Common myeloid progenitor, CD34-positive (primary cell): ENCODE measurements around the gene CCR5.
A peak's percentile ranks its signal among the peaks of the same experiment; 100 is the strongest.
"Not testable (repeated sequence)": the region's sequence is repeated elsewhere in the genome, so short reads cannot be mapped to it uniquely, and the experiment has no call there.

Experiments
- CTCF ChIA-PET: fragments of 350-600 bp; sonication (Branson Sonifier 250); formaldehyde crosslinking; loops from one replicate; lab custom pipeline; 2021; ENCODE audit warnings: antibody characterized with exemption; lab: Charles Lee
- POLR2A ChIA-PET: fragments of 350-600 bp; sonication (Branson Sonifier 250); formaldehyde crosslinking; loops from one replicate; lab custom pipeline; 2021; ENCODE audit warnings: antibody characterized with exemption; lab: Charles Lee
- DNase-seq, 3 donors: peaks; one replicate each; pipeline versions ENCODE4 v3.0.0 to v3.0.0-alpha.2; 2013
- H3K27ac ChIP-seq, 2 experiments: 1 replicate in 1 of 2; 2 replicates in 1 of 2; pipeline ENCODE4 v1.7.0; 2013; ENCODE audit warnings: inconsistent platforms in 2 of 2, low read length in 2 of 2, mild to moderate bottlenecking in 2 of 2, low read depth in 1 of 2, moderate library complexity in 1 of 2; ENCODE audit not compliant: severe bottlenecking in 2 of 2, insufficient read depth in 1 of 2, poor library complexity in 1 of 2
- H3K27me3 ChIP-seq, 5 experiments: replicated peaks in 2 of 5; 1 replicate in 3 of 5; 2 replicates in 2 of 5; pipeline versions ENCODE4 v1.6.1 to v1.7.0; 2013; ENCODE audit warnings: low read length in 4 of 5, mild to moderate bottlenecking in 2 of 5, moderate library complexity in 2 of 5, inconsistent platforms in 1 of 5; ENCODE audit not compliant: insufficient read depth in 5 of 5, control insufficient read depth in 4 of 5
- H3K36me3 ChIP-seq, 4 experiments: 1 replicate in 2 of 4; 2 replicates in 2 of 4; pipeline versions ENCODE4 v1.6.1 to v1.7.0; 2013; ENCODE audit warnings: low read length in 3 of 4, control low read depth in 1 of 4, mild to moderate bottlenecking in 1 of 4; ENCODE audit not compliant: control insufficient read depth in 4 of 4, insufficient read depth in 4 of 4
- H3K4me1 ChIP-seq, 4 experiments: 1 replicate in 3 of 4; 2 replicates in 1 of 4; pipeline versions ENCODE4 v1.6.1 to v1.7.1; 2013; ENCODE audit warnings: low read length in 3 of 4, mild to moderate bottlenecking in 3 of 4, control low read depth in 1 of 4, inconsistent platforms in 1 of 4, moderate library complexity in 1 of 4; ENCODE audit not compliant: control insufficient read depth in 4 of 4, insufficient read depth in 4 of 4; ENCODE audit errors: control extremely low read depth in 1 of 4
- H3K4me3 ChIP-seq, 7 experiments: 1 replicate in 4 of 7; 2 replicates in 3 of 7; pipeline versions ENCODE4 v1.5.1 to v1.7.0; 2013; ENCODE audit warnings: mild to moderate bottlenecking in 7 of 7, low read length in 6 of 7, moderate library complexity in 6 of 7, inconsistent platforms in 2 of 7, low read depth in 2 of 7, control low read depth in 1 of 7; ENCODE audit not compliant: insufficient read depth in 4 of 7, control insufficient read depth in 1 of 7; ENCODE audit errors: extremely low read depth in 1 of 7
- H3K9me3 ChIP-seq, 5 experiments: 1 replicate in 4 of 5; 2 replicates in 1 of 5; pipeline versions ENCODE4 v1.6.1 to v1.7.1; 2013; ENCODE audit warnings: low read length in 4 of 5, mild to moderate bottlenecking in 2 of 5, inconsistent platforms in 1 of 5, low read depth in 1 of 5, moderate library complexity in 1 of 5; ENCODE audit not compliant: control insufficient read depth in 4 of 5, insufficient read depth in 2 of 5; ENCODE audit errors: control extremely low read depth in 1 of 5
- WGBS: methylation state at CpG from one replicate; pipeline ENCODE4 v1.1.5; 2013; ENCODE audit not compliant: insufficient coverage; 5-methylcytosine and 5-hydroxymethylcytosine counted together

Gene CCR5

DNA sequence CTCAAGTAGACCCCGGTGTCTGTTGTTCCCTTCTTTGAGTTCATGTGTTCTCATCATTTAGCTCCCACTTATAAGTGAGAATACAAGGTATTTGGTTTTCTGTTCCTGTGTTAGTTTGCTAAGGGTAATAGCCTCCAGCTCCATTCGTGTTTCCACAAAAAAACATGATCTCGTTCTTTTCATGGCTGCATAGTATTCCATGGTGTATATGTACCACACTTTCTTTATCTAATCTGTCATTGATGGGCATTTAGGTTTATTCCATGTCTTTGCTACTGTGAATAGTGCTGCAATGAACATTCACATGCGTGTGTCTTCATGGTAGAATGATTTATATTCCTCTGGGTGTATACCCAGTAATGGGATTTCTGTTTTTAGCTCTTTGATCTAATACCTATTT is 32.2 kb downstream of the CCR5 start:
- H3K4me3 ChIP-seq, H3K36me3 ChIP-seq, H3K9me3 ChIP-seq, DNase-seq, H3K27me3 ChIP-seq, POLR2A ChIA-PET, H3K27ac ChIP-seq: not testable (repeated sequence)
- no CpG with 5 or more reads among the region's 4 CpGs for WGBS
- peaks cover 3 to 47% (median 21%) of the 10 kb centered on the region in 4 experiments for H3K4me1 ChIP-seq
- CTCF ChIA-PET = interaction anchor here (0.9 to 1.5 kb wide), 3 partner anchors 13 to 26 kb away, joined by 3 read pairs; no protein-coding TSS in a partner anchor

DNA sequence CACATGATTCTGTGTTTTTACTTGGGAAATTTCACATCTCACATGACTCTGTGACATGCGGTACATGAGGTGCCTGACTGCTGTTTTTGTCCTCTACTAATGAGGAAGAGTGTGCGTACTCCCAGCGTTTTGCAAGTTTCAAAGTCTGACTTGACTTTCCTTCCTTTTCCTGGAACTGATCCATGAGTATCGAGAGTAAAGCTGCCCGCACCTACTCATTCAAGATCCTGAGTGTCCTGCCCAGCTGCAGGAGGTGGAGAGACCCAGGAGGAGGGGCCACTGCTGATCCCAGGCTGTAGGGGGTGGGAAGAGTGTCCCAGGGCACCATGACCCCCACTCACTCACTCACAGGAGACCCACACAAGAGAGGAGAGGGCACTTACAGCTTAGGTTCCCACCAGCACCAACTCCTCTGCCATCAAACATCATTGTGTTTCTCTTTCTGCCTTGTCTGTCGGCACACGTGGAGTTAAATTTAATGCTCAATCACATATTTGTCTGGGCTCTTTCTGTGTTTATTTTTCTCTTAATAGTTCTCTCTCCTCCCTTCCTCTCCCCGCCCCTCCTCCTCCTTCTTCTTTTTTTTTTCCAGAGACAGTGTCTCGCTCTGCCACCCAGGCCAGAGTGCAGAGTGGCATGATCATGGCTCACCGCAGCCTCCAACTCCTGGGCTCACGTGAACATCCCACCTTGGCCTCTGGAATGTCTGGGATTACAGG is 34.7 kb downstream of the CCR5 start:
- ChIA-PET POLR2A (no interaction called here), CTCF (interaction anchor here (1.0 kb wide), 1 partner anchor 35 kb away, joined by 3 read pairs; the partner anchor contains the start of gene CCR5)
- H3K4me1 ChIP-seq = peaks cover 15 to 56% (median 36%) of the 10 kb centered on the region in 4 experiments
- no peaks in the 10 kb centered on the region for H3K27me3 ChIP-seq
- H3K9me3 ChIP-seq = no peaks in the 10 kb centered on the region
- no peaks in the 10 kb centered on the region for H3K36me3 ChIP-seq
- DNase-seq = no peak
- H3K4me3 ChIP-seq = no peak overlapping the region
- H3K27ac ChIP-seq = no peak overlapping the region
- 69% methylated on average over 6 of the region's 11 CpGs for WGBS

DNA sequence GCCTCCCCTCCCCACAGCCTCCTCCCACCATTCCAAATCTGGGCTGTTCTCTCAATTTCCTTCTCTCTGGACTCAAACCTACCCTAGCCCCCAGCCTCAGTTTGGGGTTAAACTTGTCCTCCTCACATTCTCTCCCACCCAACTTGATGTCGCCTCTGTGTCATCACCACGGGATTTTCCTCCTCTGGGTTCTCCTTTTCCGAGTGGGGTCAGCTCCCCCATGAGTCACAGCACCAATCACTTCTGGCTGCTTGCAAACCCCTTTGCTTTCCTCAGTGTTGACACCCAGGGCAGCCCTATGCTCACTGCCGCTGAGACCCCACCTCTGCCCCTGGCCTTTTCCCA is 35.7 kb downstream of the CCR5 start:
- Histone ChIP-seq H3K27me3 (no peaks in the 10 kb centered on the region), H3K4me1 (peaks cover 15 to 56% (median 36%) of the 10 kb centered on the region in 4 experiments), H3K27ac (peak overlapping the region; percentile 47 to 81), H3K9me3 (no peaks in the 10 kb centered on the region), H3K4me3 (peak overlapping the region in 1 of 7 experiments; percentile 65), H3K36me3 (no peaks in the 10 kb centered on the region)
- ChIA-PET CTCF (interaction anchor here (0.7 to 2.0 kb wide), 8 partner anchors 10 to 323 kb away, joined by 3 to 8 read pairs (median 4); partner anchors contain the start of gene CCR5), POLR2A (interaction anchor here (0.8 kb wide), 1 partner anchor 20 kb away, joined by 3 read pairs; no protein-coding TSS in a partner anchor)
- peak in 2 of 3 donors; percentile 47 to 56 for DNase-seq
- 95% methylated on average over 3 of the region's 4 CpGs for WGBS

DNA sequence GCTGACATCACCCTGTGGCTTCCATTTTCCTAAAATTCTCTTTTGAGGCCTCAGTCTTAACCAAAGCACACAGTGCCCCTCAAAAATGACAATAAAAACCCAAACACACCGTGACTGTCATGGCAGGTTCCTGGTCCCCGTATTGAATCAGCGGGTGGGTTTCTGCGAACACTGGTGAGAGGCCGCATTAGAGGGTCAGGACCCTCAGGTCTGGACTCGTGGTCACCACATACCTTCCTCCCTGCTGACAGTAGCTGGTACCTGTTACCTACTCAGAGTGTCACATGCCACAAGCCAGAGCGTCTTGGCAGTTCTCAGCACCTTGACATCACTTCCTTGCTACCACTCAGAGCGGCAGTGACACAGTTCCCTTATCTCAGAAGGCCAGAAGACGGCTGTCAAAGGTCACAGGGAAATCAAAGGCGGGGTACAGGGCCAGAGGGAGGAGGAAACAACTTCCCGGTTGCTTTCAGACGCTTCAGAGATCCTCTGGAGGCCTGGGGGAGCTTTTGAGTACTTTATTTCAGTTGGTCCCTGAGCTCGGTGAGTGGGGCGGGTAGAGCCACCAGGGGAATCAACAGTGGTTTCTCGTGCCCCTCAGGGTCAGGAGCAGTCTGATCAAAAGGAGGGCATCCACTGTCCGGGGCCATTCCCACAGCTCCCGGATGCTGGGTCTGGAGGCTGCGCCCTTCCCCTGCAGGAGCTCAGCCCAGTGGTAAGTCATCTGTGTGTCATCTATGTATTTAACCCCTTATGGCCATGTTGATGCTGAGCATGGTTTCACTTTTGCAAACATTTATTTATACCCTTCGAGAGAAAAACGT is 36.3 kb downstream of the CCR5 start, which contains the start of the genes CCR5AS and CCRL2:
CCR5AS (minus strand) TSS at position 279 of the 824 bp plus-strand sequence.
CCRL2 (plus strand) TSS at position 472 of the 824 bp plus-strand sequence. CDS start 821 bp downstream, outside the sequence.
- H3K4me3 ChIP-seq = peak within 1 kb of the TSS in 6 of 7 experiments; percentile 36 to 74 (median 64)
- peak within 1 kb of the TSS; percentile 56 to 81 for H3K27ac ChIP-seq

DNA sequence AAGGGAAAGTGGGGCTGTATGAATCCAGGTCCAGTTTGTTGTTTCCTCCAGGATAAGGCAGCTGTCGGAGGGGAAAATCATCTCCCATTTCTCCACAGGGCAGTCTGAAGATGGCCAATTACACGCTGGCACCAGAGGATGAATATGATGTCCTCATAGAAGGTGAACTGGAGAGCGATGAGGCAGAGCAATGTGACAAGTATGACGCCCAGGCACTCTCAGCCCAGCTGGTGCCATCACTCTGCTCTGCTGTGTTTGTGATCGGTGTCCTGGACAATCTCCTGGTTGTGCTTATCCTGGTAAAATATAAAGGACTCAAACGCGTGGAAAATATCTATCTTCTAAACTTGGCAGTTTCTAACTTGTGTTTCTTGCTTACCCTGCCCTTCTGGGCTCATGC is 37.2 kb downstream of the CCR5 start:
- peak overlapping the region in 5 of 7 experiments; percentile 42 to 74 (median 65) for H3K4me3 ChIP-seq
- no peaks in the 10 kb centered on the region for H3K27me3 ChIP-seq
- 92% methylated on average over 7 of the region's 7 CpGs for WGBS
- DNase-seq = no peak
- H3K9me3 ChIP-seq = no peaks in the 10 kb centered on the region
- no peaks in the 10 kb centered on the region for H3K36me3 ChIP-seq
- peaks cover 17 to 65% (median 43%) of the 10 kb centered on the region in 4 experiments for H3K4me1 ChIP-seq
- H3K27ac ChIP-seq = peak overlapping the region; percentile 56 to 81
- POLR2A ChIA-PET = no interaction called here
- CTCF ChIA-PET = interaction anchor here (0.7 to 2.0 kb wide), 12 partner anchors 10 to 325 kb away, joined by 3 to 8 read pairs (median 4); no protein-coding TSS in a partner anchor

More for the DNA sequence above, 36.3 kb downstream of the CCR5 start, which contains the start of the genes CCR5AS and CCRL2:
- Histone ChIP-seq H3K36me3 (no peaks in the 10 kb centered on the region), H3K4me1 (peaks cover 15 to 56% (median 36%) of the 10 kb centered on the region in 4 experiments), H3K27me3 (no peaks in the 10 kb centered on the region), H3K9me3 (no peaks in the 10 kb centered on the region)
- CTCF ChIA-PET = interaction anchor here (0.8 to 2.0 kb wide), 11 partner anchors 9 to 324 kb away, joined by 3 to 8 read pairs (median 4); partner anchors contain the start of gene CCR5
- POLR2A ChIA-PET = interaction anchor here (0.8 kb wide), 1 partner anchor 20 kb away, joined by 3 read pairs; no protein-coding TSS in a partner anchor
- 31% methylated on average over 17 of the region's 20 CpGs for WGBS
- DNase-seq = peak; percentile 89 to 97 (median 93)

DNA sequence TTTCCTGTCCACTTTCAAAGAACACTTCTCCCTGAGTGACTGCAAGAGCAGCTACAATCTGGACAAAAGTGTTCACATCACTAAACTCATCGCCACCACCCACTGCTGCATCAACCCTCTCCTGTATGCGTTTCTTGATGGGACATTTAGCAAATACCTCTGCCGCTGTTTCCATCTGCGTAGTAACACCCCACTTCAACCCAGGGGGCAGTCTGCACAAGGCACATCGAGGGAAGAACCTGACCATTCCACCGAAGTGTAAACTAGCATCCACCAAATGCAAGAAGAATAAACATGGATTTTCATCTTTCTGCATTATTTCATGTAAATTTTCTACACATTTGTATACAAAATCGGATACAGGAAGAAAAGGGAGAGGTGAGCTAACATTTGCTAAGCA is 38.1 kb downstream of the CCR5 start:
- peaks cover 18 to 74% (median 50%) of the 10 kb centered on the region in 4 experiments for H3K4me1 ChIP-seq
- H3K36me3 ChIP-seq = no peaks in the 10 kb centered on the region
- H3K4me3 ChIP-seq = no peak overlapping the region
- ChIA-PET CTCF (interaction anchor here (1.5 to 1.8 kb wide), 3 partner anchors 26 to 79 kb away, joined by 3 to 5 read pairs (median 4); no protein-coding TSS in a partner anchor), POLR2A (interaction anchor here (0.6 kb wide), 1 partner anchor 26 kb away, joined by 3 read pairs; no protein-coding TSS in a partner anchor)
- DNase-seq = no peak
- 100% methylated on average over 5 of the region's 7 CpGs for WGBS
- no peaks in the 10 kb centered on the region for H3K27me3 ChIP-seq
- H3K9me3 ChIP-seq = no peaks in the 10 kb centered on the region
- no peak overlapping the region for H3K27ac ChIP-seq
